Pulmonary artery endothelial cell (primary cell): ENCODE results near the gene ZDHHC8. TPM values are rescaled to one million over a fixed set of nuclear protein-coding genes. Genes with fewer than 3 reads are reported as not detected.

Source experiments
- DNase-seq: peaks from one replicate; pipeline ENCODE4 v3.0.0-alpha.2; 2011; ENCODE audit warnings: low read depth, low spot score
- total RNA-seq: library from RNA; depleted of rRNA; stranded (reverse); fragments of >200 nt; gene quantifications from 2 replicates; pipeline ENCODE4 v1.2.3, GENCODE V29; 2014

Gene ZDHHC8
- total RNA-seq, 1 donor from 2014 or later, result 10.6 TPM

- DNase-seq, result no peak
Measured at GRCh38 chr22:20129747-20130014, 1.9 kb upstream of the ZDHHC8 start.

GRCh38 chr22:20130319-20130718 lies 1.3 kb upstream of the ZDHHC8 start:
- no peak for DNase-seq

DNA sequence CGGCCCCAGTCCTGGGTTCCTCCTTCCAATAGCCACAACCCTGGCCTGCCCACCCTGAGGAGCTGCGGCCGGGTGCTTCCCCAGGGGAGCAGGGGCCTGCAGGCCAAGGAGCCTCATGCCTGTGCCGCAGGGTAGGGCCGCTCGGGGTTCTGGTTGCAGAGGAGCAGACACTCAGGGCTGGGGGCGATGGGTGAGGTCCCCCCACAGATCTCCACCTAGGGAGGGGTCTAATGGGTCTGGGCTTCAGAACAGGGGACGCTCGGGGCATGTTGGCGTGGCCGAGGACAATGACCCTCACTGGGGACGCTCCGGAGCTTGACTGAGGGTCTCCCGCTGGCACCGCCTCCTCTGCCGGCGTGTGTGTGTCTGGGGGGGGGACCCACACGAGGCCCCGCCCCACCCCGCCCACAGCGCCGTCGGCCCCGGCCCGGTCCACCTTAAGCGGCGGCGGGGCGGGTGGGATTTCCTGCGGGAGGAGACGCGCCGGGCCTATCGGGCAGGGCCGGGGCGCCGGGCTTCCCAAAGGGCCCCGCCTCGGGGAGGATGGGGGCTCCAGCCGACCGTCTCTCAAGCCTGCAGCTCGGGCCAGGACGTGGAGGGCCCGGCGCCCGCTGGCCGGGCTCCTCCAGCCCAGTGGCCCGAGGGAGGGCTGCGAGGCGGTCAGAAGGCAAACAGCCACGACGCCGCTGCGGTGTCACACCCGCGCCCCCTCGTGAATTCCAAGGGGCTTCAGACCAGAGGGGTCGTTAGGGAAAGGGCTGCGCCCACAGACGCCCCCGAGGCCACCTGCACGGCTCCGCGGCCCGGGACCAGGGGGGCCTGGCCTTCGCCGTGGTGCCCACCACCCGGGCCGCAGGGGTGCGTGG lies 640 bp upstream of the ZDHHC8 start:
- DNase-seq, result peak; percentile 47

GRCh38 chr22:20131859-20132685 lies 468 bp downstream of the ZDHHC8 start:
- DNase-seq, result no peak

DNA sequence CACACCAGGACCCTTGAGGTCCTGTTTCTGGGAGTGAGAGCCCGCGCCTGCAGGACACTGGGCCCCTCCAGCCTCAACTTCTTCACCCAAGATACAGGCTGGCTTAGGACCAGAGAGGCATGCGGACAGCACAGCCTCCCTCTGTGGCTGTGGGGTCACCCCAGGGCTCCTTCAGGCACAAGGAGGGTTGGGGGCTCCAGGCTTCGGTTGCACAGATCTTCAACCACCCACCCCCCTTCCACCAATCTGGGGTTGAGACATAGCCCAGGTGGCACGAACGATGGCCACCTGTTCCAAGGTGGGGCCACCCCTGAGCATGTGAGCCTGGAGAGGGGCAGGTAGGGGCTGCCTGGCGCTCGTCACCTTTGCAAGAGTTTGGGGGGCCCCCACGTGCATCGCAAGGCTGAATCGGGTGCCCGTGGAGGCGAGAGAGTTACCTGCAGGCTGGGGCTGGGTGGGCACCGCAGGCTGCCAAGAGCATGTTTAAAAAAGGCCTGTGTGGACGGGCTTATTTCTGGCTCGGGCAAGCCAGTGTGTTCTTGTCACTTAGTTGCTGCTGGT lies 1.2 kb downstream of the ZDHHC8 start:
- no peak for DNase-seq

- DNase-seq, result no peak
Measured at GRCh38 chr22:20133930-20134549, 2.4 kb downstream of the ZDHHC8 start.

- DNase-seq, result no peak
Measured at GRCh38 chr22:20135265-20135664, 3.7 kb downstream of the ZDHHC8 start.

GRCh38 chr22:20135806-20136602 lies 4.4 kb downstream of the ZDHHC8 start:
- DNase-seq, result no peak

DNA sequence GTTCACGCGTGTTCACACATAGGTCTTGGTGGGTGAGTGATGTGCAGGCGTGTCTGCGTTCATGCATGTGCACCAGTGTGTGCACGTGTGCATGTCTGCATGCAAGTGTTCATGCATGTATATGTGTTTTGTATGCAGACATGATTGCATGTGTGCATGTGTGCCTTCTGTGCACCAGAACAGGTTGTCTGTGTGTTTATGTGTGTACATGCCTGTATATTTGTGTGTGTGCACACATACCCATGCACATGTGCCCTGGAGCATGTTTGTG lies 4.9 kb downstream of the ZDHHC8 start:
- DNase-seq, result no peak

- no peak for DNase-seq
Measured at GRCh38 chr22:20137113-20137512, 5.5 kb downstream of the ZDHHC8 start.

DNA sequence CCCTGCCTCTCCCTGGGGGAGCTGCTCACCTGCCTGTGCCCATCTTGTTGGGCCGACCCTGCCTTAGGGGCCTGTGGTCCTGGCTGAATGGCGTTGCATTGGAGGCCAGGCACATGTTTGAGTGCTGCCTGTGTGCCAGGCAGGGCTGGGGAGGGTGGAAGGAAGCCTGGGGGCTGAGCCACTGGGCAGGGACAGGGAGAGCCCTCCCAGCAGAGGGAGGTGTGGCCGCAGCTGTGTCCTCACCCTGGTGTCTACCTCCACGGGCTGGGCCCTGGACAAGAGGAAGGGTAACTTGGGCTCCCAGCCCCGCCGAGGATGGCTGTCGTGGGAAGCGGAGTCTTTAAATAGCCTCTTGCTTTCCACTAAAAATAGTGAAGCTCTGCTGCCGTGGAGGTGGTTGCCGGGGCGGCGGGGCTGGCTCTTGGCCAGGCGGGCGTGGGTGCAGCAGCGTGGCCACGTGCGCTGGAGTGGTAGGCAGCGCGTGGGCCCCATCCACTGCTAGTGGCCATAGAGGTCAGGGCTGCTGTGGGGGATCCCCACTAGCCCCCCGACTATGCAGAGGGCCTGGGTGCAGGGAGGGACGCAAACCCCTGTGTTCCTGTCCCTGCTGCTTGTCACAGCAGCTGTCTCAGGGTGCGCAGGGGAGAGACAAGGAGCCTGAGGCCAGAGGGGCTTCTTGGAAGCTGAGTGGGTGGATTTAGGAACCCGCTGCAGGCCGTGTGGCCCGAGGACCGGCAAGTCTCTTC lies 6.2 kb downstream of the ZDHHC8 start:
- DNase-seq, result no peak

DNA sequence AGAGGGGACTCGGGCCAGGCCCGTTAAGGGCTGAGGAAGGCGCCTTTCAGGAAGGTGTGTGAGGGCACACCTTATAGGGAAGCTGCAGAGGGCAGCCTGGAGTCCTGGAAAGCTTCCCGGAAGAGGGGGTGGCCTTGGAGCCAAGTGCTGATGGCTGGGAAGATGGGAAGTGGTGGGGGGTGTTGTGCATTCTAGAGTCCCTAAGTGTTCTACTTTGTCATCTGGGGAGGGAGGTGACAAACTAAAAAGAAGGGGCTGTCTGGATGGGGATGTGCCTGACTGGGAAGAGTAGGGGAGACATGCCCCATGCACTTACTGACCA lies 6.8 kb downstream of the ZDHHC8 start:
- DNase-seq, result no peak

DNA sequence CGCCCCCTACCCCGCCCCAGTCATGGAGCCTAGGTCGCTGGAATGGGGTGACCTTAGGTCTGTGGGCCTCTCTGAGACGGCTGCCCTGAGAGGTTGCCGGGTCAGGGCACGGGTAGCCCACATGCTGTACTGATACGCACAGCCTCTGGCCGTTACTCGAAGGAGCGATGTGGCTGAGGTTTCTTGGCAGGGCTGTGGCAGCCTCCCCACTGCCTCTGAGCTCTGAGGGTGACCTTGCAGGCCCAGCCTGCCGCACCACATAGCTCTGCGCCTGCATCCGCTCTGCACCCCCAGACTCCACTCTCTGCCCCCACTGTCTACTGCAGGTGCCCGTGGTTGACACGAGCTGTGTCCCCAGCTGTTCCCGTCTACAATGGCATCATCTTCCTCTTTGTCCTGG lies 7.3 kb downstream of the ZDHHC8 start:
- DNase-seq, result no peak

- no peak for DNase-seq
Measured at GRCh38 chr22:20139391-20140106, 7.9 kb downstream of the ZDHHC8 start.

- DNase-seq, result no peak
Measured at GRCh38 chr22:20140107-20140445, 8.5 kb downstream of the ZDHHC8 start.

GRCh38 chr22:20140521-20140964 lies 8.9 kb downstream of the ZDHHC8 start:
- no peak for DNase-seq

GRCh38 chr22:20141186-20142077 lies 9.8 kb downstream of the ZDHHC8 start:
- no peak for DNase-seq

DNA sequence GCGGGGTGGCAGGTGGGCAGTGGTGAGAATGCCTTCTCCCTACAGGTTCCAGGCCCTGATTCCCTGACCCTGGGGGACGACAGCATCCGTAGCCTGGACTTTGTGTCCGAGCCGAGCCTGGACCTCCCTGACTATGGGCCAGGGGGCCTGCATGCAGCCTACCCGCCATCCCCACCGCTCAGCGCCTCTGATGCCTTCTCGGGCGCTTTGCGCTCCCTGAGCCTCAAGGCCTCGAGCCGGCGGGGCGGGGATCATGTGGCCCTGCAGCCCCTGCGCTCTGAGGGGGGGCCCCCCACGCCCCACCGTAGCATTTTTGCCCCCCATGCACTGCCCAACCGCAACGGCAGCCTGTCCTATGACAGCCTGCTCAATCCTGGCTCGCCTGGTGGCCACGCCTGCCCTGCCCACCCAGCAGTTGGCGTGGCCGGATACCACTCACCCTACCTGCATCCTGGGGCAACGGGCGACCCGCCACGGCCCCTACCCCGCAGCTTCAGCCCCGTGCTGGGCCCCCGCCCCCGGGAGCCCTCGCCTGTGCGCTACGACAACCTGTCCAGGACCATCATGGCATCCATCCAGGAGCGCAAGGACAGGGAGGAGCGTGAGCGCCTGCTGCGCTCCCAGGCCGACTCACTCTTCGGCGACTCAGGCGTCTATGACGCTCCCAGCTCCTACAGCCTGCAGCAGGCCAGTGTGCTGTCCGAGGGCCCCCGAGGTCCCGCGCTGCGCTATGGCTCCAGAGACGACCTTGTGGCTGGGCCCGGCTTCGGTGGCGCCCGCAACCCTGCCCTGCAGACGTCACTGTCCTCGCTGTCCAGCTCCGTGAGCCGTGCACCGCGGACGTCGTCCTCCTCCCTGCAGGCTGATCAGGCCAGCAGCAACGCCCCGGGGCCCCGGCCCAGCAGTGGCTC lies 11.4 kb downstream of the ZDHHC8 start:
- DNase-seq, result no peak
